GM12878 (cell line): Measurements from ENCODE around the gene NUDT16.

Source experiments
- CBFB ChIP-seq: IDR thresholded peaks from 2 replicates; pipeline ENCODE4 v1.6.1; 2016; ENCODE audit warnings: antibody characterized with exemption, low read depth
- CTCF ChIP-seq, 3 experiments: IDR thresholded peaks in 2 of 3; conservative IDR thresholded peaks in 1 of 3; 2 replicates each; pipeline ENCODE4 v1.5.1; 2011; ENCODE audit warnings: low read depth in 3 of 3, low read length in 3 of 3, mild to moderate bottlenecking in 3 of 3, control low read depth in 2 of 3, moderate library complexity in 2 of 3, inconsistent platforms in 1 of 3, mixed read lengths in 1 of 3; ENCODE audit not compliant: control insufficient read depth in 2 of 3, insufficient read depth in 1 of 3; ENCODE audit errors: extremely low read depth in 1 of 3
- ELK1 ChIP-seq: IDR thresholded peaks from 2 replicates; pipeline ENCODE4 v1.6.1; 2012; ENCODE audit warnings: low read depth, low read length, improper control_type of control experiment
- EZH2 ChIP-seq: IDR thresholded peaks from 2 replicates; pipeline ENCODE4 v1.6.1; 2012; ENCODE audit warnings: low read depth, mild to moderate bottlenecking, control low read depth, inconsistent platforms, low read length, borderline replicate concordance; ENCODE audit not compliant: control insufficient read depth
- TF ChIP-seq, protein P1 (sequence below): IDR thresholded peaks from 2 replicates; pipeline ENCODE4 v1.6.1; 2012; ENCODE audit warnings: improper control_type of control experiment, low read depth, low read length; ENCODE audit not compliant: insufficient replicate concordance

- no peak for TF ChIP-seq CBFB
- no peak for TF ChIP-seq EZH2
- TF ChIP-seq, protein P1, sequence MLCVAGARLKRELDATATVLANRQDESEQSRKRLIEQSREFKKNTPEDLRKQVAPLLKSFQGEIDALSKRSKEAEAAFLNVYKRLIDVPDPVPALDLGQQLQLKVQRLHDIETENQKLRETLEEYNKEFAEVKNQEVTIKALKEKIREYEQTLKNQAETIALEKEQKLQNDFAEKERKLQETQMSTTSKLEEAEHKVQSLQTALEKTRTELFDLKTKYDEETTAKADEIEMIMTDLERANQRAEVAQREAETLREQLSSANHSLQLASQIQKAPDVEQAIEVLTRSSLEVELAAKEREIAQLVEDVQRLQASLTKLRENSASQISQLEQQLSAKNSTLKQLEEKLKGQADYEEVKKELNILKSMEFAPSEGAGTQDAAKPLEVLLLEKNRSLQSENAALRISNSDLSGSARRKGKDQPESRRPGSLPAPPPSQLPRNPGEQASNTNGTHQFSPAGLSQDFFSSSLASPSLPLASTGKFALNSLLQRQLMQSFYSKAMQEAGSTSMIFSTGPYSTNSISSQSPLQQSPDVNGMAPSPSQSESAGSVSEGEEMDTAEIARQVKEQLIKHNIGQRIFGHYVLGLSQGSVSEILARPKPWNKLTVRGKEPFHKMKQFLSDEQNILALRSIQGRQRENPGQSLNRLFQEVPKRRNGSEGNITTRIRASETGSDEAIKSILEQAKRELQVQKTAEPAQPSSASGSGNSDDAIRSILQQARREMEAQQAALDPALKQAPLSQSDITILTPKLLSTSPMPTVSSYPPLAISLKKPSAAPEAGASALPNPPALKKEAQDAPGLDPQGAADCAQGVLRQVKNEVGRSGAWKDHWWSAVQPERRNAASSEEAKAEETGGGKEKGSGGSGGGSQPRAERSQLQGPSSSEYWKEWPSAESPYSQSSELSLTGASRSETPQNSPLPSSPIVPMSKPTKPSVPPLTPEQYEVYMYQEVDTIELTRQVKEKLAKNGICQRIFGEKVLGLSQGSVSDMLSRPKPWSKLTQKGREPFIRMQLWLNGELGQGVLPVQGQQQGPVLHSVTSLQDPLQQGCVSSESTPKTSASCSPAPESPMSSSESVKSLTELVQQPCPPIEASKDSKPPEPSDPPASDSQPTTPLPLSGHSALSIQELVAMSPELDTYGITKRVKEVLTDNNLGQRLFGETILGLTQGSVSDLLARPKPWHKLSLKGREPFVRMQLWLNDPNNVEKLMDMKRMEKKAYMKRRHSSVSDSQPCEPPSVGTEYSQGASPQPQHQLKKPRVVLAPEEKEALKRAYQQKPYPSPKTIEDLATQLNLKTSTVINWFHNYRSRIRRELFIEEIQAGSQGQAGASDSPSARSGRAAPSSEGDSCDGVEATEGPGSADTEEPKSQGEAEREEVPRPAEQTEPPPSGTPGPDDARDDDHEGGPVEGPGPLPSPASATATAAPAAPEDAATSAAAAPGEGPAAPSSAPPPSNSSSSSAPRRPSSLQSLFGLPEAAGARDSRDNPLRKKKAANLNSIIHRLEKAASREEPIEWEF = no peak
- TF ChIP-seq CTCF (IDR thresholded peaks at IDR 0.05 in 2 of 3, conservative IDR thresholded peaks at IDR 0.05 in 1 of 3; ENCODE audit: control insufficient read depth in 2 of 3, extremely low read depth in 1 of 3, insufficient read depth in 1 of 3, low read depth in 3 of 3, low read length in 3 of 3) = no peak
- TF ChIP-seq ELK1 = no peak
These were observed 6.8 kb upstream of the NUDT16 start for GRCh38 chr3:131374741-131375140.
